Measurements from ENCODE around the gene C11orf86.

GRCh38 chr11:66969584-66970225, 5.4 kb upstream of the C11orf86 start:
- TF ChIP-seq POLR2AphosphoS5 (IDR thresholded peaks at IDR 0.05; ENCODE audit: borderline replicate concordance, low read depth, low read length) (no peak), EZH2 (IDR thresholded peaks at IDR 0.05) (no peak), FOXP2 (optimal IDR thresholded peaks at IDR 0.05; ENCODE audit: control extremely low read depth, extremely low read length, insufficient read depth) (no peak)

All from SK-N-MC (cell line).